ENCODE measurements around the gene ZNF813.

The ZNF813 gene

GRCh38 chr19:53520547-53521372, 53.2 kb downstream of the ZNF813 start:
- DNase-seq (ENCODE audit: low spot score) = peak; percentile 97

- no peak for DNase-seq (ENCODE audit: low spot score)
Observed at GRCh38 chr19:53521373-53522202, 54.1 kb downstream of the ZNF813 start.

GRCh38 chr19:53525922-53526321, 58.4 kb downstream of the ZNF813 start:
- no peak for DNase-seq (ENCODE audit: low spot score)

- no peak for DNase-seq (ENCODE audit: low spot score)
Observed at GRCh38 chr19:53530622-53531021, 63.1 kb downstream of the ZNF813 start.

GRCh38 chr19:53531457-53531856, 63.9 kb downstream of the ZNF813 start:
- no peak for DNase-seq (ENCODE audit: low spot score)

GRCh38 chr19:53532362-53532761, 64.8 kb downstream of the ZNF813 start:
- no peak for DNase-seq (ENCODE audit: low spot score)

GRCh38 chr19:53536225-53536548, 68.7 kb downstream of the ZNF813 start:
- no peak for DNase-seq (ENCODE audit: low spot score)

GRCh38 chr19:53537121-53537520, 69.6 kb downstream of the ZNF813 start:
- DNase-seq (ENCODE audit: low spot score) = no peak

GRCh38 chr19:53537521-53538377, 70.2 kb downstream of the ZNF813 start, which contains the start of gene ZNF331:
ZNF331 (plus strand) TSS chr19:53538145; CDS start chr19:53569377, 31,232 bp downstream.
- peak; percentile 79 for DNase-seq (ENCODE audit: low spot score)

GRCh38 chr19:53538378-53539109, 71.0 kb downstream of the ZNF813 start:
- peak; percentile 53 for DNase-seq (ENCODE audit: low spot score)

GRCh38 chr19:53540091-53540490, 72.6 kb downstream of the ZNF813 start:
- DNase-seq (ENCODE audit: low spot score) = no peak

- DNase-seq (ENCODE audit: low spot score) = no peak
Observed at GRCh38 chr19:53541971-53542370, 74.4 kb downstream of the ZNF813 start.

GRCh38 chr19:53545271-53546065, 77.9 kb downstream of the ZNF813 start:
- no peak for DNase-seq (ENCODE audit: low spot score)

All from ecto neural progenitor cell (in vitro differentiated cells).